PC-9 (cell line): ENCODE results near the gene IDH1. TPM values are rescaled to one million over a fixed set of nuclear protein-coding genes. Genes with fewer than 3 reads are reported as not detected.
"Not testable (repeated sequence)": the region's sequence is repeated elsewhere in the genome, so short reads cannot be mapped to it uniquely, and the experiment has no call there.

Source experiments
- BruUV-seq: library from RNA; stranded (reverse); fragments of 400-500 nt; replicated peaks from 2 replicates; lab custom pipeline; 2021; lab: Mats Ljungman, UMichigan
- CTCF ChIA-PET: fragments of 300-600 bp; sonication (Branson Sonifier 250); formaldehyde crosslinking; loops from one replicate; lab custom pipeline; 2022; ENCODE audit warnings: antibody characterized with exemption; lab: Charles Lee
- POLR2A ChIA-PET: fragments of 300-600 bp; sonication (Branson Sonifier 250); formaldehyde crosslinking; loops from one replicate; lab custom pipeline; 2022; ENCODE audit warnings: antibody characterized with exemption; ENCODE audit not compliant: unreplicated experiment; lab: Charles Lee
- DNase-seq, 2 experiments: peaks; one replicate each; pipeline versions ENCODE4 v3.0.0 to v3.0.0-alpha.2; 2015 to 2022; ENCODE audit warnings: mixed read lengths in 1 of 2
- H2AFZ ChIP-seq: fragments of 200-600 bp; sonication (generic); 2 replicates; pipeline ENCODE4 v1.8.1; 2017; ENCODE audit warnings: antibody characterized with exemption
- H3F3A ChIP-seq: fragments of 200-600 bp; sonication (generic); 2 replicates; pipeline ENCODE4 v1.8.1; 2017; ENCODE audit warnings: antibody characterized with exemption, mild to moderate bottlenecking, low read depth; ENCODE audit not compliant: insufficient read depth
- H3K27ac ChIP-seq: fragments of 200-600 bp; sonication (generic); 2 replicates; pipeline ENCODE4 v1.6.1; 2016; ENCODE audit warnings: mixed run types
- H3K27me3 ChIP-seq: fragments of 200-600 bp; sonication (generic); 2 replicates; pipeline ENCODE4 v1.6.1; 2016; ENCODE audit warnings: low read depth, mixed run types; ENCODE audit not compliant: insufficient read depth
- H3K36me3 ChIP-seq: fragments of 200-600 bp; sonication (generic); 2 replicates; pipeline ENCODE4 v1.6.1; 2016; ENCODE audit warnings: low read depth, mixed run types
- H3K4me1 ChIP-seq: fragments of 200-600 bp; sonication (generic); replicated peaks from 2 replicates; pipeline ENCODE4 v1.6.1; 2016; ENCODE audit warnings: mixed run types; ENCODE audit not compliant: insufficient read depth
- H3K4me2 ChIP-seq: fragments of 200-600 bp; sonication (generic); 2 replicates; pipeline ENCODE4 v1.6.1; 2017; ENCODE audit warnings: mixed run types
- H3K4me3 ChIP-seq: fragments of 200-600 bp; sonication (generic); 2 replicates; pipeline ENCODE4 v1.6.1; 2016; ENCODE audit warnings: mixed run types
- H3K79me2 ChIP-seq: fragments of 200-600 bp; sonication (generic); 2 replicates; pipeline ENCODE4 v1.6.1; 2017; ENCODE audit warnings: low read depth, mixed run types
- H3K9me2 ChIP-seq: fragments of 200-600 bp; sonication (generic); 2 replicates; pipeline ENCODE4 v1.8.1; 2017; ENCODE audit warnings: mild to moderate bottlenecking; ENCODE audit not compliant: insufficient read depth
- H3K9me3 ChIP-seq: fragments of 200-600 bp; sonication (generic); 2 replicates; pipeline ENCODE4 v1.8.1; 2016; ENCODE audit warnings: low read depth; ENCODE audit not compliant: insufficient read depth
- H4K20me1 ChIP-seq: fragments of 200-600 bp; sonication (generic); 2 replicates; pipeline ENCODE4 v1.8.1; 2017; ENCODE audit not compliant: insufficient read depth
- CTCF ChIP-seq: fragments of 200-600 bp; sonication (generic); conservative IDR thresholded peaks from 2 replicates; pipeline ENCODE4 v1.6.1; 2017; ENCODE audit warnings: mixed run types, antibody characterized with exemption, mild to moderate bottlenecking, moderate library complexity
- EZH2 ChIP-seq: fragments of 200-600 bp; sonication (generic); IDR thresholded peaks from 2 replicates; pipeline ENCODE4 v1.8.0; 2017; ENCODE audit warnings: antibody characterized with exemption, low read depth
- intact Hi-C: fragments of 100-400 bp; cut with micrococcal nuclease; formaldehyde crosslinking; loops from one replicate; pipeline ENCODE4 v1.10.0; 2022; ENCODE audit not compliant: unreplicated experiment
- total RNA-seq: library from RNA; stranded (reverse); gene quantifications from 2 replicates; pipeline ENCODE4 v1.2.3, GENCODE V29; 2021

The IDH1 gene
- total RNA-seq, 1 experiment from 2014 or later, result 227 TPM

- BruUV-seq, result no TSS peak
- Histone ChIP-seq H3K4me2 (no peak overlapping the region), H3K27me3 (no peaks in the 10 kb centered on the region), H3K36me3 (no peaks in the 10 kb centered on the region), H3K27ac (no peak overlapping the region), H3F3A (peaks cover 11% of the 10 kb centered on the region; the same call in 1 of the 2 replicates), H3K4me1 (peaks cover 11% of the 10 kb centered on the region), H2AFZ (no peak overlapping the region), H3K9me3 (no peaks in the 10 kb centered on the region), H3K9me2 (no peaks in the 10 kb centered on the region), H3K4me3 (no peak overlapping the region), H3K79me2 (peaks cover 32% of the 10 kb centered on the region), H4K20me1 (no peaks in the 10 kb centered on the region)
- POLR2A ChIA-PET, result no interaction called here
- no peak for DNase-seq
- TF ChIP-seq EZH2 (no peak), CTCF (no peak)
- CTCF ChIA-PET, result no interaction called here
- intact Hi-C loops, result no loop called here
Observed at GRCh38 chr2:208269091-208269490, 14.2 kb upstream of the IDH1 start.

GRCh38 chr2:208268156-208268952, 13.5 kb upstream of the IDH1 start:
- Histone ChIP-seq H3K27me3 (no peaks in the 10 kb centered on the region), H2AFZ (no peak overlapping the region), H3K9me2 (no peaks in the 10 kb centered on the region), H3K4me3 (no peak overlapping the region), H3K9me3 (no peaks in the 10 kb centered on the region), H3K27ac (no peak overlapping the region), H3K79me2 (peaks cover 32% of the 10 kb centered on the region), H3F3A (peaks cover 11% of the 10 kb centered on the region; the same call in 1 of the 2 replicates), H3K4me2 (no peak overlapping the region; the same call in 1 of the 2 replicates), H3K36me3 (no peaks in the 10 kb centered on the region), H3K4me1 (peaks cover 11% of the 10 kb centered on the region), H4K20me1 (no peaks in the 10 kb centered on the region)
- no TSS peak for BruUV-seq
- ChIA-PET CTCF (interaction anchor here (0.6 kb wide), 1 partner anchor 59 kb away, joined by 5 read pairs; no protein-coding TSS in a partner anchor), POLR2A (no interaction called here)
- DNase-seq, result no peak
- intact Hi-C loops, result no loop called here
- no peak for TF ChIP-seq CTCF
- no peak for TF ChIP-seq EZH2

- H3K4me3 ChIP-seq, H2AFZ ChIP-seq, DNase-seq, H3K27me3 ChIP-seq, H3K9me2 ChIP-seq, intact Hi-C loops, BruUV-seq, H3K27ac ChIP-seq, POLR2A ChIA-PET, H4K20me1 ChIP-seq, H3K9me3 ChIP-seq, H3K36me3 ChIP-seq: not testable (repeated sequence)
- H3K79me2 ChIP-seq, result peaks cover 32% of the 10 kb centered on the region
- CTCF ChIA-PET, result interaction anchor here (0.6 kb wide), 1 partner anchor 58 kb away, joined by 5 read pairs; no protein-coding TSS in a partner anchor
- peaks cover 11% of the 10 kb centered on the region for H3K4me1 ChIP-seq
- H3F3A ChIP-seq, result peaks cover 11% of the 10 kb centered on the region; the same call in 1 of the 2 replicates
- H3K4me2 ChIP-seq, result peak overlapping the region; percentile 85
Observed at GRCh38 chr2:208267526-208267925, 12.7 kb upstream of the IDH1 start.
